ENCODE measurements around the gene KIF18B.

DNA sequence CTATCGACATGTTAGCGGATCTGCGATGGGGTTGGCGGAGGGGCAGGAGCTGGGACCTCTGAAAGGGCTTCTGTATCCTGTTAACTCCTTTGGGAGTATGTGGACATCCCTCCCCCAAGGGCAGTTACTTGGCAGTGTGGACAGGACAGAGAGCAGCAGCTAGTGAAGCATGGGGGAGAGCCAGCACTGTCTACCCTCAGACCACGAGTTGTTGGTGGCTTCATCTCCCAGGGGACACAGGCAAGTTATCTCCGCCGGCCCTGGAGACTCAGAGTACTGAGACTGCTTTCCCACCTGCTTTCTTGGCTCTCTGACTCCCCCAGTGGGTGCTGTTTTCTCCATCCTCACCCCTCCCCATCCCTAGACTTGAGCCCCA, 27.0 kb downstream of the KIF18B start:
- no peak for TF ChIP-seq ZNF274 (IDR thresholded peaks at IDR 0.05; ENCODE audit: borderline replicate concordance, extremely low read depth, low read length)
- no peak for TF ChIP-seq RNF2 (IDR thresholded peaks at IDR 0.05; ENCODE audit: borderline replicate concordance, low read depth, low read length, missing control alignments, poor library complexity, severe bottlenecking)
